Stimulated activated CD4-positive, alpha-beta T cell treated with anti-CD3 and anti-CD28 coated beads, Interleukin-1b, Interleukin-23, amount 100 ng/mL, for 1 hour (primary cell): ENCODE measurements around the gene WWOX.

Source experiments
- DNase-seq, 2 donors: peaks; one replicate each; pipeline ENCODE4 v3.0.0-alpha.2; 2020; ENCODE audit warnings: low read depth in 2 of 2

The WWOX gene

GRCh38 chr16:78946556-78946955, 847.1 kb downstream of the WWOX start:
- DNase-seq = no peak

GRCh38 chr16:78950768-78951167, 851.3 kb downstream of the WWOX start:
- no peak for DNase-seq

GRCh38 chr16:78952630-78953029, 853.2 kb downstream of the WWOX start:
- DNase-seq = no peak

- no peak for DNase-seq
These were observed 854.1 kb downstream of the WWOX start for GRCh38 chr16:78953526-78953925.

GRCh38 chr16:78955206-78955605, 855.8 kb downstream of the WWOX start:
- DNase-seq = no peak

- no peak for DNase-seq
These were observed 857.4 kb downstream of the WWOX start for GRCh38 chr16:78956859-78957258.

- DNase-seq = peak in 1 of 2 donors; percentile 16
These were observed 858.1 kb downstream of the WWOX start for GRCh38 chr16:78957317-78958100.

- no peak for DNase-seq
These were observed 862.0 kb downstream of the WWOX start for GRCh38 chr16:78961464-78961863.

- DNase-seq = no peak
These were observed 863.0 kb downstream of the WWOX start for GRCh38 chr16:78962457-78962929.

GRCh38 chr16:78967948-78968347, 868.5 kb downstream of the WWOX start:
- DNase-seq = no peak

- DNase-seq = no peak
These were observed 870.3 kb downstream of the WWOX start for GRCh38 chr16:78969721-78970120.

- DNase-seq = no peak
These were observed 871.2 kb downstream of the WWOX start for GRCh38 chr16:78970650-78971049.

GRCh38 chr16:78972006-78972405, 872.6 kb downstream of the WWOX start:
- no peak for DNase-seq

GRCh38 chr16:78972986-78973385, 873.5 kb downstream of the WWOX start:
- DNase-seq = no peak

- no peak for DNase-seq
These were observed 876.8 kb downstream of the WWOX start for GRCh38 chr16:78976212-78976611.

- no peak for DNase-seq
These were observed 881.4 kb downstream of the WWOX start for GRCh38 chr16:78980825-78981224.

GRCh38 chr16:78982096-78982744, 882.8 kb downstream of the WWOX start:
- no peak for DNase-seq

- DNase-seq = no peak
These were observed 884.9 kb downstream of the WWOX start for GRCh38 chr16:78984324-78984723.

- DNase-seq = no peak
These were observed 885.5 kb downstream of the WWOX start for GRCh38 chr16:78984887-78985464.

- no peak for DNase-seq
These were observed 886.5 kb downstream of the WWOX start for GRCh38 chr16:78985716-78986605.

- DNase-seq = no peak
These were observed 888.2 kb downstream of the WWOX start for GRCh38 chr16:78987666-78988065.
